Ureter (tissue), 1 donor: ENCODE results near the gene MZT2A. TPM values are rescaled to one million over a fixed set of nuclear protein-coding genes. Genes with fewer than 3 reads are reported as not detected.
"Not testable (repeated sequence)": the region's sequence is repeated elsewhere in the genome, so short reads cannot be mapped to it uniquely, and the experiment has no call there.

Experiments used
- DNase-seq: peaks from one replicate; pipeline ENCODE4 v3.0.0-alpha.2; 2020; ENCODE audit warnings: low spot score
- total RNA-seq: library from RNA; stranded (reverse); gene quantifications from one replicate; pipeline ENCODE4 v1.2.4, GENCODE V29; 2023
- donor health status: DM: yes; HTN: yes; CAD: no.

MZT2A gene
- total RNA-seq, 1 donor from 2014 or later, result 59.1 TPM

DNA sequence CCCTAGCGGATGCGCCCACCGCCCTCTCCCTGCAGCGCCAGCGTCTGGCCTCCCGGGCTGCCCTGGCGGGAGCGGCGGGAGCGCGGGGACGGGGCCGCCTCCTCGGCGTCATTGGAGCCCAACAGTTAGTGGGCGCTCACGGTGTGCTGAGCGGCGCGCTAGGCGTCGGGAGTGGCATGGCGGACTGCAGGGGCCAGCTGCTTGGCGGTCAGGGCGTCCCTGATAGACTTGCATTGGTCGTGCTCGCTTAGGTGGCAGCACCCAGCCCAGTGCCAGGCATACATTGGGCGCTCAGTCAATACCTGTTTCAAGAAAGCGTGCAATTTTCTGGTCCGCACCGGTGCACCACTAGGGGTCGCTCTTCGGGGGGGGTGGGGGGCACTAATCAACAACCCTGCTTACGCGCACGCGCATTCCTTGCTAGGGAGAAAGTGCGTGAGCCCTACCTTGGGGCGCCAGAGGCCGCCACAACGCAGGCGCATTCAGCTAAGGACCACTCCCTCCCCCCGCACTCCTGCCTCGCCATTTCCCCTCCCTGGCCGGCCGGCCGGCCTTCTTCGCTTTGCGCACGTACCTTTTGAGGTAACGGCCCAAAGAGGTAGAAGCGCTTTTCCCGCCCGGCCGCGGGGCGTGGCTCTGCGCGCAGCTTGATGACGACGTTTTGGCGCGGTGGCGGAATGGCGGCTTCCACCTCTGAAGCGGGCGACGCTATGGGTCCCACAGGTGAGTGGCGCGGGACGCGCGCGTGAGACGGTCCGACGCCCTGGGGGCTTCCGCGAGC lies 411 bp upstream of the MZT2A start:
- peak; percentile 94 for DNase-seq

DNA sequence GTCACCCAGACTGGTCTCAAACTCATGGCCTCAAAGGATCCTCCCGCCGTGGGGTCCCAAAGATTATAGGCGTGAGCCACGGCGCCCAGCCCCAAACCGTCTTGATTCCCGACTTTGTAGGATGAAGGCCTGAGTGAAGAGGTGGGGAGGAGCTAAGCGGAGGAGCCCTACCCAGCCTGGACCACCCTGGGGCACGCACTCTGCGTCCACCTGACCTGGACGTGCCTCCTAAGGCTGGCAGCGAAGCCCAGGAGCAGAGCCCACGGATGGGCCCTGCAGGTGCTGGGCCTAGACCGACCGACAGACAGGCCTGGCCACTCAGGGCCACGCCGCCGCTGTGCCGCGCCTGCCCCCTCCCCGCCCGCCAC lies 744 bp downstream of the MZT2A start:
- DNase-seq, result not testable (repeated sequence)

- DNase-seq, result not testable (repeated sequence)
Observed at GRCh38 chr2:131490616-131491468, 1.4 kb downstream of the MZT2A start.

GRCh38 chr2:131488306-131489205 lies 3.6 kb downstream of the MZT2A start:
- no peak for DNase-seq

GRCh38 chr2:131486201-131486902 lies 5.8 kb downstream of the MZT2A start:
- DNase-seq, result not testable (repeated sequence)

DNA sequence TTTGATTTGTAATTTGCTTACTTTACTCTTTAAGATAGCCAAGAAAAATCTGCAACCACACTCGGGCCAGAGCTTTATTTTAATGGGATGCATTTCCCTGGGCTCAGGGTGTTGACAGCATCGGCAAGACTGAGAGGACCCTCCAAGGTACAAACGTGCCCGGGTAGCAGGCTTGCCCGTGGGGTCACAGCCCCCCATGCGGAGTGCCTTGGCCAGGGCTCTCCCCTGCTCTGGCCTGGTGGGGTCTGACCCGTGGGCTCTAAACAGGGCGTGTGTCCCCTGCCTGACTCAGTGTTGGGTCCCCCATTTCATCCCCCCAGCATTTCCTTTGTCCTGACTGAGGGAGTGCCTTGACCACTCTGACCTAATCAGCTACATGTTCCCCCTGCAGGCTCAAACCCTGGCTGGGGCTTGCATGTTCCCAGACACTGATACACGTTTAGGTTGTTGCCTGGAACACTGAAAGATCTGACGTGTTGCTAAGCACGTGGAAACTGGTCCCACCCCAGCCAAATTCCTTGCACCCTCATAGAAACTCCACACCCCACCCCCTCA lies 7.2 kb downstream of the MZT2A start:
- DNase-seq, result not testable (repeated sequence)

DNA sequence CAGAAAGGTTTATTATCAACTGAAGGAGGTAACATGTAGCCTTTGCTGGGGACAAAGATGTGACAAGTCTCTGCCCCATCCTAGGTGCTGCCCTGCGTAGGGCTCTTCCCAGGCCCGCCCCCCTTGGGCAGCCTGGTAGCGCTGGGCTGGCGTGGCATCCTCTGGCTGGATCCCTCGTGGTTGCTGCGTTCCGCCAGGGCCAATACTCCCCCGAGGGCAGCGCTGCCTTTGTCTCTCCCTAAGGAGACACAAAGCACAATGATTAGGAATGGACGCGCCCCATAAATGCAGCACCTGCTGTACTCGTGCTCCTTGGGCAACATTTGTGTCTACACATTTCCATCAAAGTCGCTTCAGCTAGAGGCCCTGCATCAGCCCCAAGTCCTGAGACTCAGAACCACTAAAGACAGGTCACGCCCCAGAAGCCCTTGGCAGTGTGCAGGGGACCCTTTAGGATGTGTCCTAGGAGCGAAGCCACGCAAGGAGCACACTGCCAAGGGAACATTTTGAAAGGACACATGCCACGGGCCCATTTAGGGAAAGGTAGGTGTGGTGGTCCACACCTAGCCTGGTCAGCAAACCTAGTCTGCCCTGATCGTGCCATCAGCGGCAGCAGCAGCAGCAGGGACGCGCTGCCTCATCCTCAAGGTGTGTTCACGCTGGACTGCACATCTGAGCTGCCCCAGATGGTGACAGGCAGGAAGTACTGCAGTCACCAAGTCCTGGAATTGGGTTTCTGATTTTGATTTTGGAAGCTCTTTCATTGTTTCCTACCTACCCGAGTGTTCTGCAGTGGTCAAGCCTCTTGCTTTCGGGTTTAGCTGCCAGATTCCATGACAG lies 8.0 kb downstream of the MZT2A start:
- not testable (repeated sequence) for DNase-seq

DNA sequence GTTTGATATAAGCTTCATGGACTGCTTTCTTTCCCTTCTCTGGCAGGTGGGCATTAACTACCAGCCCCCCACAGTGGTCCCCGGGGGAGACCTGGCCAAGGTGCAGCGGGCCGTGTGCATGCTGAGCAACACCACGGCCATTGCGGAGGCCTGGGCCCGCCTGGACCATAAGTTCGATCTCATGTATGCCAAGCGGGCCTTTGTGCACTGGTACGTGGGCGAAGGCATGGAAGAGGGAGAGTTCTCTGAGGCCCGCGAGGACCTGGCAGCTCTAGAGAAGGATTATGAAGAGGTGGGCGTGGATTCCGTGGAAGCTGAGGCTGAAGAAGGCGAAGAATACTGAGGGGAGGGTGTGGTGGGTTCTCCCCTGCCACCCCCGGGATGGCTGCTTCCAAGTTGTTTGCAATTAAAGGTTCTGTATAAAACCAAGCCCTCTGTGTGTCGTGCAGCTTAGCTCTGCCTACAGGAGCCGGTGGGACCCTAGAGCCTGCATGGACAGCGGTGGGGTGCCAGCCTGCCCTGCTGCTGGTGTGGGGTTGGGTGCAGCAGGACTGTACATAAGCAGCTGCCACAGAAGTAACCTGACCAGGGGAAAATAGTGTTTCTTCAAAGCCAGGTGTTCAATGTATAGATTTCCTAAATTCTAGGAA lies 9.6 kb downstream of the MZT2A start:
- not testable (repeated sequence) for DNase-seq

GRCh38 chr2:131480351-131480750 lies 11.8 kb downstream of the MZT2A start:
- DNase-seq, result not testable (repeated sequence)

GRCh38 chr2:131478850-131479461 lies 13.2 kb downstream of the MZT2A start:
- DNase-seq, result not testable (repeated sequence)

- not testable (repeated sequence) for DNase-seq
Observed at GRCh38 chr2:131478074-131478849, 13.9 kb downstream of the MZT2A start.

DNA sequence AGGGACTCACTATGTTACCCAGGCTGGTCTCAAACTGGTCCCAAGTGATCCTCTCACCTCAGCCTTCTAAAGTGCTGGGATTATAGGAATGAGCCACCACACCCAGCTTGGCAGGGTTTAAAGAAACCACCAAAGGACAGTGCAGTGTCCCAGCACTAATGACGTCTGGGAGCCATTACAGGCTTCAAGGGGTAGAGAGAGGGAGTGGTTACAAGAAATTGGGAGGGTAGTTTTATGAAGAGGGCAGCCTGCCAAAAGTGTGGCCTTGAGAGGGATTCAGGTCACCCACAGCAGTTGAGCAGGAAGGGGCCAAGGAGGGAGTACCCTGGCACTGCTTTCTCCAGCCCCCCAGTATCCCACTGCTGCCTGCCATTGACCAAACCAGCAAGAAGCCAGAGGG lies 15.0 kb downstream of the MZT2A start:
- not testable (repeated sequence) for DNase-seq

DNA sequence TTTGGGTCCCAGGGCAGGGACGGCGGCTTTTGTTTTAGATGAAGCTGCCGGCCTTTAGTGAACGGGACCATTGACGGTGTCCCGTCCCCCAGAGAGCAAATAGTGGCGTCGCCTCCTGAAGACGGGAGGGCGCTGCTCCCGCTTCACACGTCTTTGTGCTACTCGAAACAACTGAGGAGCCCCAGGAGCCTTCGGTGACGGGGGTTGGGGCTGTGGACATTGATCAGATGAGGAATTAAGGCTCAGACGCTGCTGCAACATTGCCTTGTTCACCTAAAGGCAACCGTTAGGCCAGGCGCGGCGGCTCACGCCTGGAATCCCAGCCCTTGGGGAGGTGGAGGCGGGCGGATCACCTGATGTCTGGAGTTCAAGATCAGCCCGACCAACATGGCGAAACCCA lies 15.8 kb downstream of the MZT2A start:
- DNase-seq, result not testable (repeated sequence)

DNA sequence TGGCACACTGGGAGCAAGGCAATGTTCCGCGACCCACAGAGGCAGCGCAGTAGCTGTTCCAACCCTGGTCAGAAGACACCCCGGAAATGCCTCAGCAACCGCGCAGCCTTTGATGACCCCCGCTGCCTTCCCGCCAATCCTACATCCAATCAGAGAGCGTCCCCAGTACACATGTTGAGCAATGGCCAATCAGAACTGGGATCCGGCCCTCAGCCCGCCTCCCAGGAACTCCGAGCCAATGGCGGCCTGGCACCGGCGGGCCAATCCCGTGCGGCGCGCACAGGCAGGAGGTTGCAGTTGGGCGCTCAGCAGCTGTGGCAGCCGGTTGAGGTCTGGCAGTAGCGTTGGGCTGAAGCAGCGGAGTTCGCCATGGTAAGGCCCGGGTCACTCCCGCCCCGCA lies 16.4 kb downstream of the MZT2A start, which contains the start of gene TUBA3D:
TSS of gene TUBA3D (plus strand) at position 289 of the 400 bp plus-strand sequence. CDS start at position 370, 81 bp downstream.
- DNase-seq, result no peak

- not testable (repeated sequence) for DNase-seq
Observed at GRCh38 chr2:131473266-131473665, 18.9 kb downstream of the MZT2A start.

DNA sequence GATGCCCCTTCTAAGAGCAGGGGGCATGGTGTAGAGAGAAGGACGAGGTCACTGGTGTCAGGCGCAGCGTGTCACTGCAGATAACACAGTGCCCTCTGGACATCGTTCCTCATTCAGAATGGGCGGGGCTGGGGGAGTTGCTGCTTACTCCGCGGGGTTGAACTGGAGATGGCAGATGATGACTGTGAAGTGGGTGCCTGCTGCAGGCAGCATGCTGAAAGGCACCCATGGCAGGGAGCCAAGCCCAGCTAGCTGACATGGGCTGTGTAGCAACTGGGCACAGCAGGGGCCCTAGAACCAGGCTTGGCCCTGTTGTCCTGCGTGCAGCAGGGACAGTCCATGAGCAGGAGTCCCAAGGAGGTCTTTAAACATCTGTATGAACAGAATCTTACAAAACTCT lies 20.6 kb downstream of the MZT2A start:
- not testable (repeated sequence) for DNase-seq

- not testable (repeated sequence) for DNase-seq
Observed at GRCh38 chr2:131470944-131471343, 21.3 kb downstream of the MZT2A start.

GRCh38 chr2:131467722-131468121 lies 24.5 kb downstream of the MZT2A start:
- not testable (repeated sequence) for DNase-seq
